Kidney glomerular epithelial cell (primary cell): Measurements from ENCODE around the gene TBC1D3B.
"Not testable (repeated sequence)": the region's sequence is repeated elsewhere in the genome, so short reads cannot be mapped to it uniquely, and the experiment has no call there.

Experiments
- DNase-seq: peaks from one replicate; lab custom pipeline; 2025; lab: John Stamatoyannopoulos, UW

The TBC1D3B gene

GRCh38 chr17:36181446-36182175 lies 5.2 kb upstream of the TBC1D3B start:
- DNase-seq = not testable (repeated sequence)

- not testable (repeated sequence) for DNase-seq
Measured at GRCh38 chr17:36168836-36169235, 7.6 kb downstream of the TBC1D3B start.

GRCh38 chr17:36153895-36154610 lies 22.4 kb downstream of the TBC1D3B start:
- no peak for DNase-seq

GRCh38 chr17:36152639-36153120 lies 23.8 kb downstream of the TBC1D3B start:
- DNase-seq = no peak

- DNase-seq = no peak
Measured at GRCh38 chr17:36151891-36152638, 24.4 kb downstream of the TBC1D3B start.

- no peak for DNase-seq
Measured at GRCh38 chr17:36149296-36149820, 27.1 kb downstream of the TBC1D3B start.

GRCh38 chr17:36148559-36149295 lies 27.7 kb downstream of the TBC1D3B start:
- DNase-seq = peak; percentile 34

- no peak for DNase-seq
Measured at GRCh38 chr17:36147601-36148000, 28.8 kb downstream of the TBC1D3B start.

GRCh38 chr17:36144981-36145729 lies 31.3 kb downstream of the TBC1D3B start:
- DNase-seq = no peak

GRCh38 chr17:36144014-36144413 lies 32.4 kb downstream of the TBC1D3B start:
- DNase-seq = no peak

- no peak for DNase-seq
Measured at GRCh38 chr17:36142806-36143205, 33.6 kb downstream of the TBC1D3B start.

GRCh38 chr17:36142235-36142634 lies 34.2 kb downstream of the TBC1D3B start:
- no peak for DNase-seq

- no peak for DNase-seq
Measured at GRCh38 chr17:36136439-36136838, 40.0 kb downstream of the TBC1D3B start.

- DNase-seq = no peak
Measured at GRCh38 chr17:36136036-36136435, 40.4 kb downstream of the TBC1D3B start.

GRCh38 chr17:36135465-36135864 lies 41.0 kb downstream of the TBC1D3B start:
- no peak for DNase-seq

GRCh38 chr17:36133602-36134236 lies 42.7 kb downstream of the TBC1D3B start:
- DNase-seq = no peak

- no peak for DNase-seq
Measured at GRCh38 chr17:36132421-36132831, 44.0 kb downstream of the TBC1D3B start.

GRCh38 chr17:36131931-36132330 lies 44.5 kb downstream of the TBC1D3B start:
- DNase-seq = no peak

- no peak for DNase-seq
Measured at GRCh38 chr17:36131421-36131820, 45.0 kb downstream of the TBC1D3B start.

- no peak for DNase-seq
Measured at GRCh38 chr17:36130346-36130745, 46.1 kb downstream of the TBC1D3B start.
